Endothelial cell of umbilical vein (primary cell): ENCODE data around the gene DCPS.

Source experiments
- FOS ChIP-seq: IDR thresholded peaks from 2 replicates; pipeline ENCODE4 v1.6.1; 2011; ENCODE audit warnings: mild to moderate bottlenecking, low read length, moderate library complexity, borderline replicate concordance; ENCODE audit not compliant: insufficient read depth
- MYC ChIP-seq: IDR thresholded peaks from one replicate; pipeline ENCODE4 v1.6.1; 2011; ENCODE audit warnings: mild to moderate bottlenecking, low read depth, low read length
- POLR2A ChIP-seq: IDR thresholded peaks from 2 replicates; pipeline ENCODE4 v1.6.1; 2012; ENCODE audit warnings: low read depth, mild to moderate bottlenecking, control low read depth, low read length
- POLR2AphosphoS5 ChIP-seq: IDR thresholded peaks from 2 replicates; pipeline ENCODE4 v1.6.1; 2012; ENCODE audit warnings: low read depth, mild to moderate bottlenecking, control low read depth, low read length, moderate library complexity; ENCODE audit not compliant: insufficient read depth
- TF ChIP-seq, protein P1 (sequence below), 2 donors: IDR thresholded peaks; 1 replicate in 1 of 2; 2 replicates in 1 of 2; pipeline ENCODE4 v1.5.1; 2011; ENCODE audit warnings: low read length in 2 of 2, mild to moderate bottlenecking in 2 of 2, moderate library complexity in 2 of 2, control low read depth in 1 of 2, inconsistent platforms in 1 of 2, low read depth in 1 of 2; ENCODE audit not compliant: insufficient read depth in 1 of 2; ENCODE audit errors: extremely low read depth in 1 of 2

DNA sequence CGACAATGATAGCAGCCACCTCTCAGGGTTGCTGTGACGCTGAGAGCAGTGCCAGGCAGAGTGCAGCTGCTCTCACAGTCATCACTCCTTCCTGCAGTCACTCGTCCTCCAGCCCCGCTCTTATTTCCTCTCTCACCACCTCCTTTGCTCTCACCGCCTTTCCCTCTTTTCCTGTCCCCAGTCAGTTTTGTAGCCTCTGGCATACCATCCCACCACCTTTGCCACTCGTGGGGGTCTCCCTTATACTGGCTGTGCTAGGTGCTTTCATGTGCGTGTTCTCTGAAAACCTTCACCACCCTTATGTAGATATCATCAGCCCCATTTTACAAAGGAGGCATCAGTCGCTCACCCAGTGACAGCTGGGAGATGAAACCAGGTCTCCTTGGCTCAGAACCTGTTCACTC is 32.3 kb downstream of the DCPS start:
- TF ChIP-seq, protein P1, sequence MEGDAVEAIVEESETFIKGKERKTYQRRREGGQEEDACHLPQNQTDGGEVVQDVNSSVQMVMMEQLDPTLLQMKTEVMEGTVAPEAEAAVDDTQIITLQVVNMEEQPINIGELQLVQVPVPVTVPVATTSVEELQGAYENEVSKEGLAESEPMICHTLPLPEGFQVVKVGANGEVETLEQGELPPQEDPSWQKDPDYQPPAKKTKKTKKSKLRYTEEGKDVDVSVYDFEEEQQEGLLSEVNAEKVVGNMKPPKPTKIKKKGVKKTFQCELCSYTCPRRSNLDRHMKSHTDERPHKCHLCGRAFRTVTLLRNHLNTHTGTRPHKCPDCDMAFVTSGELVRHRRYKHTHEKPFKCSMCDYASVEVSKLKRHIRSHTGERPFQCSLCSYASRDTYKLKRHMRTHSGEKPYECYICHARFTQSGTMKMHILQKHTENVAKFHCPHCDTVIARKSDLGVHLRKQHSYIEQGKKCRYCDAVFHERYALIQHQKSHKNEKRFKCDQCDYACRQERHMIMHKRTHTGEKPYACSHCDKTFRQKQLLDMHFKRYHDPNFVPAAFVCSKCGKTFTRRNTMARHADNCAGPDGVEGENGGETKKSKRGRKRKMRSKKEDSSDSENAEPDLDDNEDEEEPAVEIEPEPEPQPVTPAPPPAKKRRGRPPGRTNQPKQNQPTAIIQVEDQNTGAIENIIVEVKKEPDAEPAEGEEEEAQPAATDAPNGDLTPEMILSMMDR (IDR thresholded peaks at IDR 0.05; ENCODE audit: extremely low read depth in 1 of 2, insufficient read depth in 1 of 2, low read depth in 1 of 2, low read length in 2 of 2): no peak
- no peak for TF ChIP-seq POLR2A
- no peak for TF ChIP-seq POLR2AphosphoS5
- no peak for TF ChIP-seq FOS
- TF ChIP-seq MYC: no peak
